ENCODE results near the gene CCDC88B. TPM values are rescaled to one million over a fixed set of nuclear protein-coding genes. Genes with fewer than 3 reads are reported as not detected.

CCDC88B gene
- total and polyA plus RNA-seq, 9 of the 15 experiments (the other 6 are each of a cell fraction or from before 2014, with no cell fraction given): 0.13 to 18.1 (median 7.9) TPM

DNA sequence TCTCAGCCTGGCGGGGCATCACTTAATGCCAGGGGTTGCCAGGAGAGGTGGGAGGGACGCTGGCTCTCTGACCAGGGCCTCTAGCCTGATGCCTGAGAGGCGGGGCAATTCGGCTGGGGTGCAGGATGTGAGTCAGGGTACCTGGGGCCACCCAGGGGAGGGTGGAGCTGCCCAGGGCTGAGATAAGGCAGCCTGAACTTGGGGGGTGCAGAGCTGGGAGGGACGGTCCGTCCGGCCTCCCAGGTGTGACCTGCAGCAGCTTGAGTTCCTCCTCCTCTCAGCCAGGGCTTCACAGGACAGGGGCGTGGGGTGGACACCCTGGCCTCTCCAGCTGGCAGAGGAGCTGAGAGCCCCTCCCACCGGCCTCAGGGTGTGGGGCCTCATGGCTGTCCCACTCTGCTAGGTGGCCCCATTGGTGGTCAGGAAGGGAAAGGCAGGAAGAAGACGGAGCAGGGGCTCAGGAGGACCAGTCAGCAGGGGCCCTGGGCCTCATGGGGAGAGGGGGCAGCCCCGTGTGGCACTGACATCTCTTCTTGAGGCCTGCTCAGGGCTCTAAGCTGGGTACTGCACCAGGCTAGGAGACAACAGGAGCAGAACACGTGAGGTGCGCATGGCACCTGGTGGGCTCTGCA lies 18.0 kb downstream of the CCDC88B start (continued):
- TF ChIP-seq KDM5B (IDR thresholded peaks at IDR 0.05; ENCODE audit: insufficient replicate concordance, low read depth, low read length) (no peak), GABPB1 (CRISPR knock-in tag; IDR thresholded peaks at IDR 0.05) (no peak), DDX20 (tag; IDR thresholded peaks at IDR 0.05; ENCODE audit: low read depth) (no peak), DEAF1 (CRISPR knock-in tag; IDR thresholded peaks at IDR 0.05) (no peak), NUFIP1 (IDR thresholded peaks at IDR 0.05; ENCODE audit: partially characterized antibody) (no peak), IFI16 (CRISPR knock-in tag; IDR thresholded peaks at IDR 0.05) (no peak), ZNF695 (CRISPR knock-in tag; IDR thresholded peaks at IDR 0.05) (no peak), ESRRA (IDR thresholded peaks at IDR 0.05; ENCODE audit: borderline replicate concordance, low read depth) (no peak), CREB1 (IDR thresholded peaks at IDR 0.05) (0 out of 2 replicates have a peak, but pooled peaks have one; percentile 21), CREB1 (CRISPR knock-in tag; IDR thresholded peaks at IDR 0.05) (no peak; the same call in 1 of the 2 replicates), CTCFL (IDR thresholded peaks at IDR 0.05; ENCODE audit: borderline replicate concordance, insufficient read depth, low read depth, low read length, poor library complexity, severe bottlenecking) (no peak), ZNF696 (CRISPR knock-in tag; conservative IDR thresholded peaks at IDR 0.05) (no peak), ZNF449 (CRISPR knock-in tag; IDR thresholded peaks at IDR 0.05) (no peak), PHB (CRISPR knock-in tag; IDR thresholded peaks at IDR 0.05) (no peak), ILF3 (IDR thresholded peaks at IDR 0.05; ENCODE audit: borderline replicate concordance) (no peak), ARHGAP35 (IDR thresholded peaks at IDR 0.05; ENCODE audit: partially characterized antibody) (no peak), ASH1L (IDR thresholded peaks at IDR 0.05; ENCODE audit: borderline replicate concordance, low read depth, partially characterized antibody) (no peak), CREBBP (IDR thresholded peaks at IDR 0.05; ENCODE audit: low read depth, low read length) (no peak), FOXA1 (IDR thresholded peaks at IDR 0.05; ENCODE audit: borderline replicate concordance) (no peak)
- TF ChIP-seq, protein P1, sequence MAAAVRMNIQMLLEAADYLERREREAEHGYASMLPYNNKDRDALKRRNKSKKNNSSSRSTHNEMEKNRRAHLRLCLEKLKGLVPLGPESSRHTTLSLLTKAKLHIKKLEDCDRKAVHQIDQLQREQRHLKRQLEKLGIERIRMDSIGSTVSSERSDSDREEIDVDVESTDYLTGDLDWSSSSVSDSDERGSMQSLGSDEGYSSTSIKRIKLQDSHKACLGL (CRISPR knock-in tag; IDR thresholded peaks at IDR 0.05; ENCODE audit: borderline replicate concordance, poor library complexity, severe bottlenecking): no peak
- TF ChIP-seq, protein P2, sequence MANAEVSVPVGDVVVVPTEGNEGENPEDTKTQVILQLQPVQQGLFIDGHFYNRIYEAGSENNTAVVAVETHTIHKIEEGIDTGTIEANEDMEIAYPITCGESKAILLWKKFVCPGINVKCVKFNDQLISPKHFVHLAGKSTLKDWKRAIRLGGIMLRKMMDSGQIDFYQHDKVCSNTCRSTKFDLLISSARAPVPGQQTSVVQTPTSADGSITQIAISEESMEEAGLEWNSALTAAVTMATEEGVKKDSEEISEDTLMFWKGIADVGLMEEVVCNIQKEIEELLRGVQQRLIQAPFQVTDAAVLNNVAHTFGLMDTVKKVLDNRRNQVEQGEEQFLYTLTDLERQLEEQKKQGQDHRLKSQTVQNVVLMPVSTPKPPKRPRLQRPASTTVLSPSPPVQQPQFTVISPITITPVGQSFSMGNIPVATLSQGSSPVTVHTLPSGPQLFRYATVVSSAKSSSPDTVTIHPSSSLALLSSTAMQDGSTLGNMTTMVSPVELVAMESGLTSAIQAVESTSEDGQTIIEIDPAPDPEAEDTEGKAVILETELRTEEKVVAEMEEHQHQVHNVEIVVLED (CRISPR knock-in tag; IDR thresholded peaks at IDR 0.05): no peak
